Activated B cell treated with CpG ODN at 0.5 μM for 24 hours (primary cell): ENCODE measurements around the gene LRRC8C. TPM values are rescaled to one million over a fixed set of nuclear protein-coding genes. Genes with fewer than 3 reads are reported as not detected.

Experiments
- ATAC-seq: fragments of 200-7000 bp; cut with Tn5 transposase; one replicate; pipeline ENCODE4 v1.10.0; 2021; ENCODE audit warnings: low read depth, mild to moderate bottlenecking, moderate library complexity
- CTCF ChIA-PET: fragments of 350-600 bp; sonication (Branson Sonifier 250); formaldehyde crosslinking; loops from one replicate; lab custom pipeline; 2021; ENCODE audit warnings: antibody characterized with exemption; lab: Charles Lee
- POLR2A ChIA-PET: fragments of 350-600 bp; sonication (Branson Sonifier 250); formaldehyde crosslinking; loops from one replicate; lab custom pipeline; 2021; ENCODE audit warnings: antibody characterized with exemption; lab: Charles Lee
- DNase-seq: peaks from one replicate; pipeline ENCODE4 v3.0.0; 2022
- H3K27ac Mint-ChIP-seq: one replicate; pipeline ENCODE4 v1.8.0; 2020; ENCODE audit warnings: mixed read lengths
- H3K27me3 Mint-ChIP-seq: one replicate; pipeline ENCODE4 v1.8.0; 2021; ENCODE audit warnings: mixed read lengths
- H3K36me3 Mint-ChIP-seq: one replicate; pipeline ENCODE4 v1.8.0; 2021; ENCODE audit warnings: low read depth, mixed read lengths
- H3K4me1 Mint-ChIP-seq: one replicate; pipeline ENCODE4 v1.8.0; 2021; ENCODE audit warnings: mixed read lengths
- H3K4me3 Mint-ChIP-seq: one replicate; pipeline ENCODE4 v1.8.0; 2020; ENCODE audit warnings: mild to moderate bottlenecking, mixed read lengths
- H3K9me3 Mint-ChIP-seq: one replicate; pipeline ENCODE4 v1.8.0; 2020; ENCODE audit warnings: mixed read lengths
- intact Hi-C: fragments of 100-400 bp; cut with micrococcal nuclease; formaldehyde crosslinking; loops from one replicate; pipeline ENCODE4 v1.15.1; 2024
- total RNA-seq: library from RNA; stranded (reverse); gene quantifications from 2 replicates; pipeline ENCODE4 v1.2.3, GENCODE V29; 2022
- TF ChIP-seq, protein P1 (sequence below): fragments of 200-600 bp; IDR thresholded peaks from one replicate; pipeline ENCODE4 v1.8.0; 2022; ENCODE audit warnings: antibody characterized with exemption, mild to moderate bottlenecking

The LRRC8C gene
- total RNA-seq, 1 donor from 2014 or later: 8.4 TPM

DNA sequence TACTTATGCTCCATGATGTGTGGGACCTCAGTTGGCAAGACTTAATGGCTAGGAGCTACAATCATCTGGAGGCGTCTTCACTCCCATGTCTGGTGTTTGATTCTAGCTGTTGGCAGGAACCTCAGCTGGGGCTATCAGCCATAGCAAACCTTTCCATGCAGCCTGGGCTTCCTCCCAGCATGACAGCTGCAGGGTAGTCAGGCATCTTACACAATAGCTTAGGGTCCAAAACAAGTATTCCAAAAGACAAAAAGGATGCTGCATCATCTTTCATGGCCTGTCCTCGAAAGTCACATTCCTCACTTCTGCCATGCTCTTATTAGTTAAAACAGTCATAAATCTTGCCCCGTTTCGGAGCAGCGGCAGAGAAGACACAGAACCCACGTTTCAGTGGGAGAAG is 90.9 kb downstream of the LRRC8C start:
- ATAC-seq: no peak
- Mint-ChIP-seq H3K9me3 (no peaks in the 10 kb centered on the region), H3K36me3 (no peaks in the 10 kb centered on the region), H3K4me1 (peaks cover 72% of the 10 kb centered on the region), H3K27ac (peak overlapping the region; percentile 86), H3K4me3 (peak overlapping the region; percentile 49), H3K27me3 (no peaks in the 10 kb centered on the region)
- ChIA-PET POLR2A (interaction anchor here (1.4 to 1.8 kb wide), 2 partner anchors 39 to 98 kb away, joined by 3 to 5 read pairs; no protein-coding TSS in a partner anchor), CTCF (no interaction called here)
- TF ChIP-seq, protein P1, sequence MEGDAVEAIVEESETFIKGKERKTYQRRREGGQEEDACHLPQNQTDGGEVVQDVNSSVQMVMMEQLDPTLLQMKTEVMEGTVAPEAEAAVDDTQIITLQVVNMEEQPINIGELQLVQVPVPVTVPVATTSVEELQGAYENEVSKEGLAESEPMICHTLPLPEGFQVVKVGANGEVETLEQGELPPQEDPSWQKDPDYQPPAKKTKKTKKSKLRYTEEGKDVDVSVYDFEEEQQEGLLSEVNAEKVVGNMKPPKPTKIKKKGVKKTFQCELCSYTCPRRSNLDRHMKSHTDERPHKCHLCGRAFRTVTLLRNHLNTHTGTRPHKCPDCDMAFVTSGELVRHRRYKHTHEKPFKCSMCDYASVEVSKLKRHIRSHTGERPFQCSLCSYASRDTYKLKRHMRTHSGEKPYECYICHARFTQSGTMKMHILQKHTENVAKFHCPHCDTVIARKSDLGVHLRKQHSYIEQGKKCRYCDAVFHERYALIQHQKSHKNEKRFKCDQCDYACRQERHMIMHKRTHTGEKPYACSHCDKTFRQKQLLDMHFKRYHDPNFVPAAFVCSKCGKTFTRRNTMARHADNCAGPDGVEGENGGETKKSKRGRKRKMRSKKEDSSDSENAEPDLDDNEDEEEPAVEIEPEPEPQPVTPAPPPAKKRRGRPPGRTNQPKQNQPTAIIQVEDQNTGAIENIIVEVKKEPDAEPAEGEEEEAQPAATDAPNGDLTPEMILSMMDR: no peak
- intact Hi-C loops: no loop called here
- DNase-seq: no peak

DNA sequence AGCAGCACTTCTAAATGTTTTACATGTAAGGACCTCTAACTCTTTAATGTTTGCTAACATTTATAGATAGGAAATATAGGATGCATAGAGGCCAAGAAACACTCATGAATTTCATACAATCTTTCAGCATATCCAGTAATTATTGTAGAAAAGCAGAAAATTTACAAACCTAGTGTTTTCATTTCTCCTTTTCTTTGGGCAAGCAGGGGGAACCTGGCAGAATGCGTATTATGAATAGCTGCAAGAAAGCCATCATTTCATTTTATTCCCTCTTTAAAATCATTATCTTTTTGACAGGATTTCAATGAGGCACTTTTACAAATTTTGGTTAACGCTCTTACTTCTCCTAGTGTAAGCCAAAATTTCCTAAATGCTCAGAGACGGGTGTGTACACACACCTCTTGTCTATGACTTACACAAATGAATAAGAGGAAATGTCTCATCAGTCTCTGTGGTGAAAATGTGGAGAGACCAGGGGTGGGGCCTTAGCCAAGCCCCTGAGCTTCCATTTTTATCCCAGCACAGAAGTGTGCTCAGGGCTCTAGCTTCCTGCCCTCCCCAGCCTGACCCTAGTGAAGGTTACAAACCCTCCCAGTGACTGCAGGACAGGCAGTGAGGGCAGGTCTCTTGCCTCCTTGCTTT is 91.6 kb downstream of the LRRC8C start:
- DNase-seq: peak; percentile 22
- TF ChIP-seq, protein P1: no peak
- H3K4me3 Mint-ChIP-seq: peak overlapping the region; percentile 49
- CTCF ChIA-PET: no interaction called here
- H3K9me3 Mint-ChIP-seq: no peaks in the 10 kb centered on the region
- no peaks in the 10 kb centered on the region for H3K27me3 Mint-ChIP-seq
- peak overlapping the region; percentile 86 for H3K27ac Mint-ChIP-seq
- POLR2A ChIA-PET: interaction anchor here (1.4 to 1.8 kb wide), 2 partner anchors 39 to 98 kb away, joined by 3 to 5 read pairs; no protein-coding TSS in a partner anchor
- H3K4me1 Mint-ChIP-seq: peaks cover 65% of the 10 kb centered on the region
- H3K36me3 Mint-ChIP-seq: no peaks in the 10 kb centered on the region
- ATAC-seq: peak; percentile 78
- intact Hi-C loops: no loop called here

DNA sequence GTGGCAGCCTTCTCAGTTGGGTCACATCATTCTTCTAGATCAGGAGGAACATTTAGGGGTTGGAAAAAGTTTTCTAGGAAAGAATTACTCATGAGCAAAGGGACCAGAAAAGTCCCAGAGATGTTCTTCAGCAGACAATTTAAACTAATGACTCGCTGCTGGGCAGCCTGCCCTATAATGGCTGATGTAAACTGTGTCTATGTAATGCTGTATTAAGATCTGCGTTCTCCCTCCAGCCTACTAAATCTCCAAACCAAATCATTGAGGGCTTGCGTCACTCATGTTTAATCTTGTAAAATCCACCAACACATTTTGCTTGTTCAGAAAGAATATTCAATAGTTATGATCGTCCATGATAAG is 92.1 kb downstream of the LRRC8C start:
- H3K27me3 Mint-ChIP-seq: no peaks in the 10 kb centered on the region

DNA sequence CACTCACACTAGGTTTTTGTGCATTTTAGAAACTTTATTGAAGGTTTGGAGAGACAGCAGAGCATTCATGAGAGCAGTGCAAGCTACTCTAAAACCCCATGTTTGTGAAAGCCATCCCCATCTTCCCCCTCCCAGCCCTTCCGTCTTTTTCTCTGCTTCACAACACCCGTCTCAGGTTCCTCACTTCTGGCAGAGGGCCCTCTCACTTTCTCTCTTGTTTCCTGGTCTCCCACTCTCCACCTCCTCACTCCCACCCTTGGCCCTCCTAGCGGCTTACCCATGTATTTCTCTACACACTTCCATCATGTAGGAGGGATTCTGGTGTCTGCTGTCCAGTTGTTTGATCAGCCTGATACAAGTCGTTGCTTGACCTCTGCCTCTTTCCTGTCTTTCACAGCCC is 92.7 kb downstream of the LRRC8C start:
- POLR2A ChIA-PET: no interaction called here
- Mint-ChIP-seq H3K27ac (no peak overlapping the region), H3K4me1 (peaks cover 54% of the 10 kb centered on the region), H3K9me3 (no peaks in the 10 kb centered on the region), H3K27me3 (no peaks in the 10 kb centered on the region), H3K4me3 (no peak overlapping the region), H3K36me3 (no peaks in the 10 kb centered on the region)
- DNase-seq: no peak
- CTCF ChIA-PET: interaction anchor here (0.6 kb wide), 1 partner anchor 37 kb away, joined by 3 read pairs; no protein-coding TSS in a partner anchor
- intact Hi-C loops: no loop called here
- TF ChIP-seq, protein P1: no peak
- ATAC-seq: no peak

More for the DNA sequence above, 92.1 kb downstream of the LRRC8C start:
- DNase-seq (no peak), ATAC-seq (peak; percentile 23)
- Mint-ChIP-seq H3K4me3 (peak overlapping the region; percentile 49), H3K9me3 (no peaks in the 10 kb centered on the region), H3K36me3 (no peaks in the 10 kb centered on the region), H3K27ac (peak overlapping the region; percentile 86), H3K4me1 (peaks cover 60% of the 10 kb centered on the region)
- CTCF ChIA-PET: interaction anchor here (0.6 kb wide), 1 partner anchor 38 kb away, joined by 3 read pairs; no protein-coding TSS in a partner anchor
- TF ChIP-seq, protein P1: no peak
- POLR2A ChIA-PET: interaction anchor here (1.4 to 1.8 kb wide), 2 partner anchors 38 to 97 kb away, joined by 3 to 5 read pairs; no protein-coding TSS in a partner anchor
- intact Hi-C loops: no loop called here

DNA sequence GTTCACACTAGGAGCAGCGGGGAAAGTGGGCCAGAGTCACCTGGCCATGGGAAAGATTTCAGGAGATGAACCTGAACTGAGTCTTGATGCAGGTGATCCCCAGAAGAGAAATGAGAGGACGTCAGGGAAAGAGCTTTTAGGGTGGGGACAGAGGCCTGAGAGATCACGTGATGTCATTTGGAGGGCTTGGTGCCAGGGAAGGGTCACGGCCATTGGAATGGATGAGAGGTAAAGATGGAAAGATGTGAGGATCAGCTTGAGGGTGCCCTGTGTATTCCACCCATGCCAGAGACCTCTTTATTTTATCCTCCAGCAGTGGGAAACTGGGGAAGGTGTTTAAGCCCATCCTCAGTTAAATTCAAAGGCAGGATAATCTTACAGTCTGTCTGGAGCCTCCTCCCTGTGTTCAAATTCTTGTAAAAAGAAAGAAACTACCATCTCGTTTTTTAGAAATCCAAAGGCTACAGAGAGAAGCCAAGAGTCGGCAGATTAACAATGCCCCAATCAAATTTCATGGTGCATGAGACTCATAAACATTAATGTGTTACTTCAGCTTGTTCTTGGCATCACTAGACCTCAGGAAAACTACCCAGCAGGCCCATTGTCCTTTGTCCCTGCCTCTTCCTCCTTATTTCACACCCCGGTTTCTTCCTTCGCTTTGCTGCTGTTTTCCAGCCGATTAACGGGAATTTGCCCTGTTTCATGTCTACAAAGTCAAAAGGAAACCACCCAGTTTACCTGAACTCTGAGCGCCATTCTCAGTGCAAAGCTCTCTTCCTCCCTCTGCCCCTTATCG is 94.8 kb downstream of the LRRC8C start:
- H3K36me3 Mint-ChIP-seq: no peaks in the 10 kb centered on the region
- no peak for DNase-seq
- no peaks in the 10 kb centered on the region for H3K27me3 Mint-ChIP-seq
- intact Hi-C loops: no loop called here
- TF ChIP-seq, protein P1: no peak
- ChIA-PET CTCF (interaction anchor here (1.3 kb wide), 1 partner anchor 35 kb away, joined by 4 read pairs; no protein-coding TSS in a partner anchor), POLR2A (no interaction called here)
- no peaks in the 10 kb centered on the region for H3K9me3 Mint-ChIP-seq
- no peak overlapping the region for H3K4me3 Mint-ChIP-seq
- H3K4me1 Mint-ChIP-seq: peaks cover 40% of the 10 kb centered on the region
- ATAC-seq: no peak
- peak overlapping the region; percentile 16 for H3K27ac Mint-ChIP-seq
